Endothelial cell of umbilical vein (primary cell): Measurements from ENCODE around the gene ARHGEF40.

Experiments
- EZH2 ChIP-seq: IDR thresholded peaks from 2 replicates; pipeline ENCODE4 v1.6.1; 2012; ENCODE audit warnings: borderline replicate concordance, low read depth, mild to moderate bottlenecking, moderate library complexity, low read length, inconsistent platforms; ENCODE audit not compliant: severe bottlenecking
- FOS ChIP-seq: IDR thresholded peaks from 2 replicates; pipeline ENCODE4 v1.6.1; 2011; ENCODE audit warnings: mild to moderate bottlenecking, low read length, moderate library complexity, borderline replicate concordance; ENCODE audit not compliant: insufficient read depth
- GATA2 ChIP-seq: IDR thresholded peaks from 2 replicates; pipeline ENCODE4 v1.7.0; 2011; ENCODE audit warnings: low read depth, mild to moderate bottlenecking, moderate library complexity, mixed read lengths, low read length; ENCODE audit not compliant: insufficient read length, insufficient read depth
- JUN ChIP-seq: IDR thresholded peaks from 2 replicates; pipeline ENCODE4 v1.6.1; 2011; ENCODE audit warnings: borderline replicate concordance, low read depth; ENCODE audit not compliant: insufficient read length, insufficient read depth
- MYC ChIP-seq: IDR thresholded peaks from one replicate; pipeline ENCODE4 v1.6.1; 2011; ENCODE audit warnings: mild to moderate bottlenecking, low read depth, low read length
- POLR2A ChIP-seq: IDR thresholded peaks from 2 replicates; pipeline ENCODE4 v1.6.1; 2012; ENCODE audit warnings: low read depth, mild to moderate bottlenecking, control low read depth, low read length
- POLR2AphosphoS5 ChIP-seq: IDR thresholded peaks from 2 replicates; pipeline ENCODE4 v1.6.1; 2012; ENCODE audit warnings: low read depth, mild to moderate bottlenecking, control low read depth, low read length, moderate library complexity; ENCODE audit not compliant: insufficient read depth
- TF ChIP-seq, protein P1 (sequence below), 2 donors: IDR thresholded peaks; 1 replicate in 1 of 2; 2 replicates in 1 of 2; pipeline ENCODE4 v1.5.1; 2011; ENCODE audit warnings: low read length in 2 of 2, mild to moderate bottlenecking in 2 of 2, moderate library complexity in 2 of 2, control low read depth in 1 of 2, inconsistent platforms in 1 of 2, low read depth in 1 of 2; ENCODE audit not compliant: insufficient read depth in 1 of 2; ENCODE audit errors: extremely low read depth in 1 of 2
- TF ChIP-seq, protein P2 (sequence below): IDR thresholded peaks from 2 replicates; pipeline ENCODE4 v1.6.1; 2011; ENCODE audit not compliant: insufficient read depth, insufficient read length

DNA sequence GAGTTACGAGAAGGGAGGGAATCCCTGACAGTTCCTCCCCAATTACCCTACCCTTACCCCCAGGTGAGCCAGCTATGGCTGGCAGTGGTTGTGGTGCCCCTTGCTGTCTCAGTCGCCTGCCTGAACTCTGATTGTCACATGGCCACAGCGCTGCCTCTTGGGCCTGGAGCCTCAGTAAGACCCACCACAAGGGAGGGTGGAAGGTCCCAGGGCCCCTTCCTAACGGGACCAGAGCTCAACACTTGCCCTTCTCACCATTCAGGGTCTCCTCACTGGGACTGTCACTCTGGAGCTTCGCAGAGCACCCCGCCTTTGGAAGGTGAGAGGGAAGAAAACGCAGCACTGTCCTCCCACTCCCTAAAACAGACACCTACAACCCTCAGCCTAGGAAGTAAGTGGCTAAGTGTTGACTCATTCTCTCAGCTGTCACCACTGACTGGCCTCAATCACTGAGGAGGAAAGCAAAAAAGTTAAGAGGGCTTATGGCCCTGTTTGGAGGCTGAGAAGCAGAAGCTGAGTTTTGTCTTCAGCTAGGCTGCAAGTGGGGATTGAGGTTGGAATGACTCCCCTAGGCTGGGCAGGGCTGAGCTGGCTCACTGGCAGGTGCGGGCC lies 31.8 kb downstream of the ARHGEF40 start:
- no peak for TF ChIP-seq POLR2A
- TF ChIP-seq, protein P1, sequence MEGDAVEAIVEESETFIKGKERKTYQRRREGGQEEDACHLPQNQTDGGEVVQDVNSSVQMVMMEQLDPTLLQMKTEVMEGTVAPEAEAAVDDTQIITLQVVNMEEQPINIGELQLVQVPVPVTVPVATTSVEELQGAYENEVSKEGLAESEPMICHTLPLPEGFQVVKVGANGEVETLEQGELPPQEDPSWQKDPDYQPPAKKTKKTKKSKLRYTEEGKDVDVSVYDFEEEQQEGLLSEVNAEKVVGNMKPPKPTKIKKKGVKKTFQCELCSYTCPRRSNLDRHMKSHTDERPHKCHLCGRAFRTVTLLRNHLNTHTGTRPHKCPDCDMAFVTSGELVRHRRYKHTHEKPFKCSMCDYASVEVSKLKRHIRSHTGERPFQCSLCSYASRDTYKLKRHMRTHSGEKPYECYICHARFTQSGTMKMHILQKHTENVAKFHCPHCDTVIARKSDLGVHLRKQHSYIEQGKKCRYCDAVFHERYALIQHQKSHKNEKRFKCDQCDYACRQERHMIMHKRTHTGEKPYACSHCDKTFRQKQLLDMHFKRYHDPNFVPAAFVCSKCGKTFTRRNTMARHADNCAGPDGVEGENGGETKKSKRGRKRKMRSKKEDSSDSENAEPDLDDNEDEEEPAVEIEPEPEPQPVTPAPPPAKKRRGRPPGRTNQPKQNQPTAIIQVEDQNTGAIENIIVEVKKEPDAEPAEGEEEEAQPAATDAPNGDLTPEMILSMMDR (IDR thresholded peaks at IDR 0.05; ENCODE audit: extremely low read depth in 1 of 2, insufficient read depth in 1 of 2, low read depth in 1 of 2, low read length in 2 of 2): no peak
- no peak for TF ChIP-seq EZH2
- no peak for TF ChIP-seq MYC
- no peak for TF ChIP-seq GATA2
- TF ChIP-seq, protein P2, sequence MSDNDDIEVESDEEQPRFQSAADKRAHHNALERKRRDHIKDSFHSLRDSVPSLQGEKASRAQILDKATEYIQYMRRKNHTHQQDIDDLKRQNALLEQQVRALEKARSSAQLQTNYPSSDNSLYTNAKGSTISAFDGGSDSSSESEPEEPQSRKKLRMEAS: no peak
- no peak for TF ChIP-seq POLR2AphosphoS5
- TF ChIP-seq JUN: no peak
- no peak for TF ChIP-seq FOS
